Loucy (cell line): ENCODE data around the gene BICRA.

Experiments used
- CTCF ChIP-seq: fragments of 200-600 bp; sonication (generic); conservative IDR thresholded peaks from 2 replicates; pipeline ENCODE4 v1.5.1; 2014; ENCODE audit warnings: mild to moderate bottlenecking, antibody characterized with exemption, low read length
- EZH2phosphoT487 ChIP-seq: fragments of 200-600 bp; IDR thresholded peaks from 2 replicates; pipeline ENCODE4 v1.6.1; 2018; ENCODE audit warnings: antibody characterized with exemption, mild to moderate bottlenecking, moderate library complexity, borderline replicate concordance

- TF ChIP-seq CTCF = no peak
- no peak for TF ChIP-seq EZH2phosphoT487
Observed at GRCh38 chr19:47564081-47564480, 44.9 kb upstream of the BICRA start.
